ENCODE measurements around the gene TIGD6. TPM values are rescaled to one million over a fixed set of nuclear protein-coding genes. Genes with fewer than 3 reads are reported as not detected.

The TIGD6 gene
- total and polyA plus RNA-seq, 2 of the 4 experiments (the other 2 are of a cell fraction), result 5.8 to 6.6 TPM

- Histone ChIP-seq H3K14ac (replicated peaks; ENCODE audit: low read depth, low read length) (no peak overlapping the region), H3K27ac (ENCODE audit: insufficient read depth, low read length) (no peak overlapping the region), H3K4me2 (ENCODE audit: low read depth, low read length) (no peak overlapping the region), H2BK20ac (ENCODE audit: low read depth, low read length) (no peak overlapping the region), H3K23ac (ENCODE audit: low read depth, low read length) (no peak overlapping the region), H2BK5ac (ENCODE audit: low read depth, low read length, poor library complexity, severe bottlenecking) (no peak overlapping the region), H2AK5ac (ENCODE audit: low read depth, low read length) (no peak overlapping the region), H3K4me3 (ENCODE audit: insufficient read depth, low read depth, low read length) (no peak overlapping the region), H4K91ac (ENCODE audit: insufficient read depth, low read depth, low read length) (no peak overlapping the region), H3K27me3 (ENCODE audit: control insufficient read depth, insufficient read depth, low read length) (no peaks in the 10 kb centered on the region), H2AFZ (replicated peaks; ENCODE audit: low read length, poor library complexity) (no peak overlapping the region), H2BK120ac (ENCODE audit: low read depth, low read length) (no peak overlapping the region), H3K79me1 (ENCODE audit: low read depth in 1 of 2, low read length in 2 of 2) (peaks cover 21 to 72% of the 10 kb centered on the region in 2 experiments), H3K9me1 (ENCODE audit: insufficient read depth, low read length) (peaks cover 22% of the 10 kb centered on the region), H3K9me3 (ENCODE audit: control insufficient read depth, insufficient read depth, low read length) (no peaks in the 10 kb centered on the region), H3K9ac (ENCODE audit: low read depth, low read length) (no peak overlapping the region), H3K4me1 (ENCODE audit: control insufficient read depth, insufficient read depth, low read length) (peaks cover 7% of the 10 kb centered on the region), H3K18ac (ENCODE audit: low read depth, low read length) (no peak overlapping the region), H2BK15ac (ENCODE audit: low read depth, low read length) (no peak overlapping the region), H4K20me1 (ENCODE audit: insufficient read depth, low read length) (no peaks in the 10 kb centered on the region), H3K56ac (ENCODE audit: extremely low read depth, insufficient read depth, low read length) (no peak overlapping the region), H4K8ac (ENCODE audit: low read depth in 2 of 2, low read length in 2 of 2) (no peak overlapping the region), H2AK9ac (replicated peaks; ENCODE audit: low read depth, low read length, poor library complexity) (no peak overlapping the region), H3K36me3 (ENCODE audit: control insufficient read depth, insufficient read depth, low read length) (peaks cover 38% of the 10 kb centered on the region), H4K5ac (ENCODE audit: low read depth, low read length) (no peak overlapping the region), H3K4ac (ENCODE audit: low read depth, low read length) (no peak overlapping the region)
- no TSS peak for BruUV-seq (replicated peaks)
- DNase-seq (no peak), ATAC-seq (ENCODE audit: low read depth) (no peak)
- TF ChIP-seq BHLHE40 (IDR thresholded peaks at IDR 0.05; ENCODE audit: low read depth, low read length) (no peak), FOS (IDR thresholded peaks at IDR 0.05; ENCODE audit: low read depth, low read length) (no peak), RCOR1 (IDR thresholded peaks at IDR 0.05; ENCODE audit: insufficient replicate concordance, low read length) (no peak), NFE2L2 (IDR thresholded peaks at IDR 0.05; ENCODE audit: low read depth, low read length) (no peak), MAFK (IDR thresholded peaks at IDR 0.05; ENCODE audit: low read depth, low read length) (no peak), CTCF (conservative IDR thresholded peaks at IDR 0.05; ENCODE audit: low read depth, low read length) (no peak), CHD1 (IDR thresholded peaks at IDR 0.05; ENCODE audit: low read depth, low read length) (no peak), MAZ (IDR thresholded peaks at IDR 0.05; ENCODE audit: borderline replicate concordance, low read depth, low read length) (no peak), SMC3 (IDR thresholded peaks at IDR 0.05; ENCODE audit: low read depth, low read length) (no peak), ELK1 (IDR thresholded peaks at IDR 0.05; ENCODE audit: borderline replicate concordance, low read depth, low read length) (no peak), CEBPB (IDR thresholded peaks at IDR 0.05; ENCODE audit: low read depth, low read length) (no peak), RAD21 (IDR thresholded peaks at IDR 0.05; ENCODE audit: low read length) (no peak), MXI1 (IDR thresholded peaks at IDR 0.05; ENCODE audit: borderline replicate concordance, low read depth, low read length) (no peak), USF2 (IDR thresholded peaks at IDR 0.05; ENCODE audit: low read depth, low read length) (no peak), POLR2A (IDR thresholded peaks at IDR 0.05; ENCODE audit: low read depth, low read length) (no peak), RFX5 (IDR thresholded peaks at IDR 0.05; ENCODE audit: low read depth, low read length) (no peak)
- ChIA-PET CTCF (no interaction called here), POLR2A (ENCODE audit: unreplicated experiment) (no interaction called here)
- in situ Hi-C loops (cut with MboI; ENCODE audit: low sequenced_read_pairs) (no loop called here), dilution Hi-C loops (cut with HindIII; ENCODE audit: low sequenced_read_pairs, unreplicated experiment) (no loop called here), intact Hi-C loops (cut with micrococcal nuclease) (loop anchor here (10.0 kb wide), 1 partner anchor 176 kb away; no protein-coding TSS in a partner anchor)
- 100% methylated on average over 1 of the region's 2 CpGs; no CpG with 5 or more reads in 1 of the 2 experiments for WGBS, 2 experiments (ENCODE audit: extremely low coverage in 2 of 2, insufficient read length in 1 of 2)
Measured at GRCh38 chr5:150038547-150038946, 38.1 kb upstream of the TIGD6 start.
